T-helper 2 cell treated with Interferon-gamma antibody and Interleukin-4, amounts not matched to agents 100 ng/mL and 5 ng/mL, for 36 hours (primary cell): ENCODE measurements around the gene DNPEP. TPM values are rescaled to one million over a fixed set of nuclear protein-coding genes. Genes with fewer than 3 reads are reported as not detected.

Experiments
- intact Hi-C: fragments of 100-400 bp; cut with micrococcal nuclease; formaldehyde crosslinking; loops from one replicate; pipeline ENCODE4 v1.15.1; 2023
- total RNA-seq: library from RNA; stranded (reverse); gene quantifications from 2 replicates; pipeline ENCODE4 v1.2.3, GENCODE V29; 2022

DNPEP gene
- total RNA-seq, result 67.6 and 80.2 TPM in 2 replicates

DNA sequence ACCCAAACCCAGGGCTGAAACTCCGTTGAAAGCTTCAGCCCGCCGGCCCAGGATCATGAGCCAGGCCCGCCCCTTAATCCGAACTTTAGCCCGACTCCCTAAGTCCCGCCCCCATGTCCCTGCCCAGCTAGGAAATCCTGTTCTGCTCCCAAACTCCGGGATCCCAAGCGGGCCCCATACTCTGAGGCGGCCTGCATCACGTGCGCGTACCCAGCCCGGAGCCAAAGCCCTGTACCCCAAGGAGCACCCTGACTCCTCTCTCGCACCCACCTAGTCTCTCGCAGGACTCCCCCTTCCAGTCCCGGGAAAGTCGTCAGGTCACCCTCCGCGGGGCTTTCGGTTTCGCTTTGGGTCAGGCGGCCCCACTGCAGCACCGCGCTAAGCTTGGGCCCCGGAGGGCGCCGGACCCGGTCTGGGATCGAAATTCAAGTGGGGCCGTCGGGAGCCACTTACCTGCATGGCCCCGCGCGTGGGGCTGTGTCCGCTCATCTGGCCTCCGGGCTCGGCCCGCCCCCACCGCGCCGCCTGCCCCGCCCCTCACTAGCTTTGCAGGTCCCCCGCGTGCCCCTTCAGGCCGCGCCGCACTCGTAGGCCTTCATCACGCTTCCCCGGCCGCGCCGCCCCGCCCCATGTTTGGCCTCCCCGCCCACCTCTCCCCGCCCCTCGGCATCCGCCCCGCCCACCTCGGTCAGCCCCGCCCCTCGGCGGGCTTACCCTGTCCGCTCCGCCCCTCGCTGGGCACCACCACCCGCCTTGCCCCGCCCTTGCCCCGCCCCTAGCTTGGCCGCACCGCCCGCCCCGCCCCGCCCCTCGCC lies at the start of gene DNPEP:
Gene DNPEP, minus strand, starts transcription at position 607 of the 815 bp plus-strand sequence. Its CDS starts 118 bp downstream, at position 489.
- intact Hi-C loops, result loop anchor here (1.0 to 5.0 kb wide), 15 partner anchors 90 to 1170 kb away; partner anchors contain the start of genes ANKZF1, ARPC2, ATG9A and CHPF

DNA sequence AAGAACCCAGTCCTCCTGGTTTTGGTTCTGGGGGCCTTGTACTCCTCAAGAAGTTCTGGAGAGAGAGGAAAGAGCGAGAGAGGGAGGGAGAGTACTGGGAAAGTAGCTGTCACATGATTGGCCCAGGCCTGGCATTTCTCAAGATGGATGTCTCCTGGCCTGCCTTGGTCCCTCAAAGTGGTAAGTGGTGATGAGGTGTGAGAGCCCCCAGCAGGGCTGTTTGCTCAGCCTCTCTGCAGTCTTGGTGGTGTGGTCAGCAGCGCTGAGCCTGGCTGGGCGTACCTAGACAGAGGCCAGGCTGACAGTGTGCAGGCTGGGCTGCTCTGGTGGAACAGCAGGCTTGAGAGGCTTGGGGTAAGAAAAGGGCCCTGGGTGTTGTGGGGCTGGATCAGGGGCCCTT lies 49.4 kb upstream of the DNPEP start:
- intact Hi-C loops, result no loop called here

GRCh38 chr2:219436491-219436890 lies 48.8 kb upstream of the DNPEP start:
- intact Hi-C loops, result no loop called here

GRCh38 chr2:219435701-219436100 lies 48.0 kb upstream of the DNPEP start:
- intact Hi-C loops, result no loop called here

- intact Hi-C loops, result loop anchor here (1.0 kb wide), 1 partner anchor 32 kb away; no protein-coding TSS in a partner anchor
These were observed 47.2 kb upstream of the DNPEP start, which contains the start of gene SPEG for GRCh38 chr2:219434718-219435525. TSS of gene SPEG (plus strand) at chr2:219434843. CDS start at chr2:219434978, 135 bp downstream.

DNA sequence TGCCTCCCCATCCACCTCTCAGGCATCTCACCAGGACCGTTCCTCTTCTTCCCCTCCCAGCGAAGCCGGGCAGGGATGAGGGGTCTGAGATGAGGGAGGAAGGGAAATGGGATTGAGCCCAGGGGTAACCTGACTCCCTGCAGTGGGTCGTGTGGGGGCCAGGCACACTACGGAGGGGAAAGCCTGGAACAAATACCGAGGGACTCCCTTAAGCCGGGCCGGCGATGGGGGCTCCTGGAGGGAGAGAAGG lies 46.7 kb upstream of the DNPEP start:
- intact Hi-C loops, result loop anchor here (1.0 kb wide), 1 partner anchor 31 kb away; no protein-coding TSS in a partner anchor

DNA sequence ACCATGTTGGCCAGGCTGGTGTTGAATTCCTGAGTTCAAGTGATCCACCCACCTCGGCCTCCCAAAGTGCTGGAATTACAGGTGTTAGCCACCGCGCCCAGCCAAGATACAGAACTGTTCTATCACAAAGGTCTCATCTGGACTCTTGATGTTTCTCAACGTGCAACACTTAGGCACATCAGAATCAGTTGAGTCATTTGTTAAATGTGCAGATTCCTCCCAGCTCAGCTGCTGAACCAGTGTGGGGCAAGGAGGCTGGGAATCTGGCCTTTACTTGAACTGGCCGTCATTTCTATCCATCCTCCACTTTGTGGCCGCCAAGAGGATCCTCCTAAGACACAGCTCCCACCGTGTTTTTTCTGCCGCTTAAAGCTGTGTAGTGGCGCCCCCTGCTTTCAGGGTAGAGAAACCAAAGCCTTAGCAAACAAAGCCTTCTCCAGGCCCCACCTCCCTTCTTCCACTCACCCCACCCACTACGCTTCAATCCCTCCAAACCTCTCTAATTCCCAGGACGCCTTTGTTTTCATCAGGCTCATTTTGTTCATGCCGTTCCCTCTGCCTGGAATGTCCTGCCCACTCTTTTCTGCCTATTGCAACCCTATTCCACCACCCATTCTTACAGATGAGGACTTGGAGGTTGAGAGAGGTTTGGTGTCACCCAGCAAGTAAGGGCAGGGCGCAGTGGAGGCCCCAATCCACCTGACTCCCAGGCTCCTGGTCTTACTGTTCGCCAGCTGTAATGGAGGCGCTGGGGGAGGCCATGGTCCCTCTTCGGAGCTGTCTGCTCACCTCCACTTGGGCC lies 46.2 kb upstream of the DNPEP start:
- intact Hi-C loops, result loop anchor here (1.0 kb wide), 1 partner anchor 31 kb away; no protein-coding TSS in a partner anchor

DNA sequence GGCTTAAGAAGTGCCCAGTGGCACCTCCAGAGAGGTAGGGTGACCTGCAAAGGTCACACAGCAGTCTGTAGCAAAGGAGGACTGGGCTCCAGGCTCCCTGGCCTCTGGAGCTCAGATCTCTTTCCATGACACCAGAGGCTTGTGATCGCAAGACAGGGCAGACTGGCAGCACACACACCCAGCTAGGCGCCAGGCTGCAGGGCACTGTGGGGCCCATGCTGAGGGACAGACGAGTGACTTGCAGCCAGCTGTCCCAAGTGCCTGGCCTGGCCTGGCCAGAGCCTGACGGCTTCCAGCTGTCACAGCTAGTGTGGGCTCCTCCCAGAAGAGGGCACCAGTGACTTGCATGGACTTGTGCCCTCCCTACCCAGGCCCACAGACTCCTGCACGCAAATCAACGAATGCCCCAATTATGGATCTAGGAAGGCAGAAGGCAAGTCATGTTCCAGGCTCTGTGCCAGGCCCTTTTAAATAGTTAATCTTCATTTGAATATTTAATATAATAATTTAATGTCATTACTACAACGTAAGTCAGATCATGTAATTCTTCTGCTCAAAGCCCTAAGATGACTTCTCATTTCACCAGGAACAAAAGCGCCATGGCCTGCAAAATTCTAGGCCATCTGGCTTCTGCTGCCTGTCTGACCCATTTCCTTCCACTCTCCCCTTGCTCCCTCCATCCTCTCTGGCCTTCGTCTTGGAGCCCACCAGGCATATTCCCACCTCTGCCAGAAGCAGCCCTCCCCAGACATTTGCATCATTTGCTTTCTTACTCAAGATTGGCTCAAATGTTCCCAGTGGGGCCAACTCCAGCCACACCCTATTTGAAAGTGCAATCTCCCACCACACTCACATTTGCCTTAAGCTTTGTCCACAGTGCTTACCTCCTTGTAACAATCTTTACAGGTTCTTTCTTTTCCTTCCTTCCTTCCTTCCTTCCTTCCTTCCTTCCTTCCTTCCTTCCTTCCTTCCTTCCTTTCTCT lies 43.2 kb upstream of the DNPEP start:
- intact Hi-C loops, result no loop called here

DNA sequence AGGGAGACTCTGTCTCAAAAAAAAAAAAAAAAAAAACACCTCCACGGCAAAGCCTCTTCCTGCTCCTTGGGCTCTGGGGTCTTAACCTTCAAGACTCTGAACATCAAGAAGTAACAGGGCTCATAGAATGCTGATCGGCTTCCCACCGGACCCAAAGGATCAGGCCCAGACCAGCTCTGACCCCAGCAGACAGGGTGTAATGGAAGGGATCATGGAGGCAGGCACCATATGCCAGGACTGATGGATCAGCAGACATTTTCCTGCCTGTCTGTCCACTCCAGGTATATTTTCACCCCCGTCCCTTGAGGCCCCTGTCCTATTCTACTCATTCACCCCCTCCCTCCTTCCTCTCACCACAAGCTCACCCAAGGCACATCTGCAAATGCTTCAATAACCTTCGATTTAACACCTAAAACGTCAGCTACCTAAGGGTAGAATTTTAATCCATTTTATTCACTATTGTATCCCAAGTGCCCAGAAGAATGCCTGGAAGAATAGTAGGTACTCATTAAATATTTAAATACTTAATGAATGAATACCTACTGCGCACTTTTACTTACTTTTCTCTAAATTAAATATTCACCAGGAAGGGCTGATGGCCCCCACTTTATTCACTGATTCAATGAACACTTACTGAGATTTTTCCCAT lies 42.4 kb upstream of the DNPEP start:
- intact Hi-C loops, result no loop called here

GRCh38 chr2:219428469-219428868 lies 40.8 kb upstream of the DNPEP start:
- intact Hi-C loops, result no loop called here

DNA sequence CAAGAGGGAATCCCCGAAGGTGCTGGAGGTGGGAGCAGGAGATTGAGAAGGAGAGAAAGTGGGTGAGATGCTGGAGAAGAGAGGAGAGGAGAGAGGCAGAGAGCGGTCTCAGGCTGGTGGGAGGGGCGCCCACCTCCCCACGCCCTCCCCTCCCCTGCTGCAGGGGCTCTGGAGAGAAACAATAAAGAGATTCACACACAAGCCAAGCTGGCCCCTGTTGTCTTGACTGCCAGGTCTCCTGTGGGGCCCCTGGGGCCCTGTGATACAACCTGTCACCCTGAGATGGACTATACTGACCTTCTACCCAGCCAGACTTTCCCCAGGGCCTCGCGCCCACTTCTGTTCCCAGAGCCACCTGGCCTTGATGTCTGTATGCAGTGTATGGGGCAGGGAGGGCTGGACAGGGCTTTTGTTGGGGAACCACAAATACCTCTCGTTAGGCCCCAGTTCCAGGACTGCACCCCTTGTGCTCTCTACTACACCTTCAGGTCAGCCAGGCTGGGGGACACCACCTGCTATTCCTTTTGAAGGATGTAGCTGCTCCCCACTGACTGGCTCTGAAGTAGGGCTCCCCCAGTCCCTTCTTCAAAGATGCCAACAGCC lies 38.9 kb upstream of the DNPEP start:
- intact Hi-C loops, result no loop called here

GRCh38 chr2:219426068-219426443 lies 38.3 kb upstream of the DNPEP start:
- intact Hi-C loops, result no loop called here

DNA sequence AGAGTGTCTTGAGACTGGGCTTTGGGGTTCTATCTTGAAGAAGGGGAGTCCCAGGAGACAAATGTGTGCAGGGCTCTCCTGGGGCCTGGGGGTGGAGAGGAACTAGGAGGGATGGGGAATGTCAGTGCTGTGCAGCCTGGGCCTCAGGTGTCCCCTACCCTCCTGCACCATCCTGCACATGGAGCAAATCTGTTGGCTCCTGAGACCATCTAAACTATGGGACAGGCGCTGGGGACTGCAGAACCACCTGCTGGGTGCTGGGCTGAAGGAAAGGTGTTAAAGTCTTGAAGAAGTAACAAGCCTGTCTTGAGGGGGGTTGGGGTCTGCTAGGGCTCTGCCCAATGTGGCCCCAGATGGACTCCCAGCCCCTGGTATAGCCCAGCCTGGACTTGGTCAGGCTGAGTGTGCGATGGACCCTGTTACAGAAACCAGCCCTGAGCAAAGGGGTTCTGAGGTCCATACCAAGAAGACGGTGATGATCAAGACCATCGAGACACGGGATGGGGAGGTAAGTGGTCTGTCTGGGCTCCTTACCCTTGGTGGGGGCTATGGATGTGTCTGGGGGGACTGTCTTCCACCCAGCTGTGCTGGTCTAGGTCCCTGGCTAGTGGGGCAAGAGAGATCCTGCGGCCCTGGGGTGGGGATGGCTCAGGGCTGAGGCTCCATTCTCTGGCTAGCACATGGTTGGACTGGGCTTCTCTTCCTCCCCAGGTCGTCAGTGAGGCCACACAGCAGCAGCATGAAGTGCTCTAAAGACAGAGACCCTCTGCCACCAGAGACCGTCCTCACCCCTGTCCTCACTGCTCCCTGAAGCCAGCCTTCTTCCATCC lies 37.7 kb upstream of the DNPEP start:
- intact Hi-C loops, result no loop called here

DNA sequence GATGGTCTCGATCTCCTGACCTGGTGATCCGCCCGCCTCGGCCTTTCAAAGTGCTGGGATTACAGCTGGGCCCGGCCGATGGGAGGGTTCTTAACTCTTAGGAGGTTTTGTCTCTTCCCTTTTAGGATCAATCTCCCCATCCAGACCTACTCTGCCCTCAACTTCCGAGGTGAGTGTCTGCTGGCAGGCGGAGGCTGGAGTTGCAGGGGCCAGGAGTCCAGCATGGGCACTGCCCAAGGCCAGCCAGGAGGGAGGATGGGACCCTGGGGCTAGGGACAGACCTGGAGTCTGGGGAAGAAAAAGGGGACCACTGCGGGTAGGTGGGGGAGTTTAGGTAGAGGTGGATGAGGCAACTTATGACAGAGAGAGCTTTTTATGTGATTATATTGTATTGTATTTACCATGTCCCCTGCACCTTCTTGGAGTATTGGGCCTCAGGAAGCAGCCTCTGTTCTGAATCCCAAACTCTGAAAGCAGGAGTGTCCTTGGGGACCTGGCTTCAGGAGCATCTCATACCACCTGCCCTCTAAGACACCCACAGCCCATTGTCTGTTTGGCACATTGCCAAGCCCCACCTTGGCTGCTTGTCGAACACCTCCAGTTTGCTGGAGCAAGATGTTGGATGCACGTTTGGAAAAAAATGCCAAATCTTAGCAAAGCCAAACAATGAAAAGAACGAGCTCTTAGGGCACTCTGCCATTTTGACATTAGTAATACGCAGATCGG lies 36.1 kb upstream of the DNPEP start:
- intact Hi-C loops, result no loop called here

DNA sequence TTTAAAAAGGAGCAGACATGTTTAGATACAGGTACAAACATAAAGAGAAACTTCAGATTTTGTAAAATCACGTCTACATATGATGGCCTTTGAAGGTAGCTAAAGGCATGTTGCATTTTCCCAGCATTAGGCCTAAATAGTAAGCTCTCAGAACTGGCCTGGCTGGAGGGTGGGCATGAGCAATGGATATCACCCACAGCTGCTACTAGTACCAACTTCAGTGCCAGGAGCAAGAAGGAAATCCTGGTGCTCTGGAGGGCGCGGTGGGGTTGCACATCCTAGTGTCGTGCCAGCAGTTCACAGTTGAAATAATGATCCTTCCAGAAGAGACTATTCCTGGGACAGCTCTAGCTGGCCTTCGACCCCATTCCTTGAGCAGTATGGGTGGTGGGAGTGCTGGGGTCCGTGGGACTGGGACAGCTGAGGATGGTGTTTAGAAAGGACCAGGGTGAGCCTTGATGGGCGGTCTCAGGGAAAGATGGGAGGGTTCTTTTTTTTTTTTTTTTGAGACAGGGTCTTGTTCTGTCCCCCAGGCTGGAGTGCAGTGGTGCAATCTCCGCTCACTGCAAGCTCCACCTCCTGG lies 35.3 kb upstream of the DNPEP start:
- intact Hi-C loops, result no loop called here

- intact Hi-C loops, result no loop called here
These were observed 33.6 kb upstream of the DNPEP start for GRCh38 chr2:219421323-219421722.

DNA sequence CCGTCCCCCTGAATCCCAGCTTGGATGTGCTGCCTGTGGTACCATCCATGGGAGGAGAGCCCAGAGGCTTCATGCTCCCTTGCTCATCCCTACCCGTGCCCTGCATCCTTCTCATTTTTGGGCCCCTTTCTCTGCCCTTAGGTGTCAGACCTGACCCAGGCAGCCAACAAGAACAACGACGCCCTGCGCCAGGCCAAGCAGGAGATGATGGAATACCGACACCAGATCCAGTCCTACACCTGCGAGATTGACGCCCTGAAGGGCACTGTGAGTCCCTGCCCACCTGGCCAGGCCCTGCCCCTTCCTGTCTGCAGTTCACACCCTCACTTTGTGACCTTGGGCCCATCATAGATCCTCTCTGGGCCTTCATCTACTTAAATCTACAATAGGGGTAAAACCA lies 33.0 kb upstream of the DNPEP start:
- intact Hi-C loops, result no loop called here
